ENCODE results near the gene DSCAM. TPM values are rescaled to one million over a fixed set of nuclear protein-coding genes. Genes with fewer than 3 reads are reported as not detected.
"Not testable (repeated sequence)": the region's sequence is repeated elsewhere in the genome, so short reads cannot be mapped to it uniquely, and the experiment has no call there.

The DSCAM gene
- total and polyA plus RNA-seq, 2 experiments from 2014 or later: 0.07 TPM; not detected in 1

DNA sequence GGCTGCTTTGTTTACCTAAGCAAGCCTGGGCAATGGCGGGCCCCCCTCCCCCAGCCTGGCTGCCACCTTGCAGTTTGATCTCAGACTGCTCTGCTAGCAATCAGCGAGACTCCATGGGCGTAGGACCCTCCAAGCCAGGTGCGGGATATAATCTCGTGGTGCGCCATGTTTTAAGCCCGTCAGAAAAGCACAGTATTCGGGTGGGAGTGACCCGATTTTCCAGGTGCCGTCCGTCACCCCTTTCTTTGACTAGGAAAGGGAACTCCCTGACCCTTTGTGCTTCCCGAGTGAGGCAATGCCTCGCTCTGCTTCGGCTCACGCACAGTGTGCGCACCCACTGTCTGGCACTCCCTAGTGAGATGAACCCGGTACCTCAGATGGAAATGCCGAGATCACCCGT, 818.6 kb downstream of the DSCAM start:
- H3K4me3 ChIP-seq; H3K27ac ChIP-seq (ENCODE audit: low read depth); H3K36me3 ChIP-seq (ENCODE audit: insufficient read depth); ATAC-seq; H3K4me1 ChIP-seq (ENCODE audit: insufficient read depth); H4K20me1 ChIP-seq (replicated peaks; ENCODE audit: insufficient read depth); H3K4me3 Mint-ChIP-seq; H3K27me3 ChIP-seq (ENCODE audit: insufficient read depth); H2AFZ ChIP-seq; H3K27ac Mint-ChIP-seq; H3K4me2 ChIP-seq; H3K79me2 ChIP-seq (replicated peaks; ENCODE audit: insufficient read depth); DNase-seq (ENCODE audit: low spot score); H3K9me2 ChIP-seq (ENCODE audit: insufficient read depth); H3F3A ChIP-seq (replicated peaks; ENCODE audit: low read depth): not testable (repeated sequence)
- peaks cover 23% of the 10 kb centered on the region for H3K36me3 Mint-ChIP-seq (ENCODE audit: low read depth)
- H3K27me3 Mint-ChIP-seq (ENCODE audit: insufficient read depth, low read depth, poor library complexity): peaks cover 11% of the 10 kb centered on the region
- H3K9me3 Mint-ChIP-seq: peaks cover 45% of the 10 kb centered on the region
- H3K4me1 Mint-ChIP-seq: peaks cover 16% of the 10 kb centered on the region

DNA sequence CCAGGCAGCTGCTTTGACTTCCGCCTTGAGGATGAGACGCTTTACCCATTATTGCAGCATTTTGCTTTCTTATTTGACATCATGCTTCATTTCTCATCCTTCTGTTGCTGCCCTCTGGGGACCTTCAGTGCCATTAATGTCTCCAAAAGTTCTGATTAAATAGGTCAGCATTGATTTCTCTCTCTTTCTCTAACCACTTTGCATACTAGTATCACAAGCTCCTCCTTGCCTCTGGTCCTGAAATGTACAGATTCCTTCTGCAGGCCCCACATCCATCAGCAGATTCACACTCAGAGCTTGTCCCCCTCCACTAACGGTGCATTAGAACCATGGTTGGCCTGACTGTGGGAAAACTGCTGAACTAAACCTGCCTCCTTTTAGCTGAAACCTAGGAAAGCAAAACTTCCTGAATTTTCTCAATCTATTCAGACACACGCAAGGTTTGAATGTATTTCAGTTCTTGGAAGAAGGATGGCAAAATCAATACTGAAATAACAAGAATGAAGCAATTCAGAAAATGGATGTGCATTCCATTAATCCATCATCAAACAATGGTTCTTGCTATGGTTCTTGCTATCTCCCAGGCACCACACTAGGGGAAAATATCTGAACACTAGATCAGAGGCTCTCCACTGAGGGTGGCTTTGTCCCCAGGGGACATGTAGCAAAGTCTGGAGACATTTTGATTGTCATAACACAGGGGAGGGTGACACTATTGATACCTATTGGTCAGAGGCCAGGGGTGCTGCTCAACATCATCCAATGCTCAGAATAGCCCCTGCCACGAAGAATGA, 825.2 kb downstream of the DSCAM start:
- H3F3A ChIP-seq (replicated peaks; ENCODE audit: low read depth): no peaks in the 10 kb centered on the region
- Mint-ChIP-seq H3K4me1 (no peaks in the 10 kb centered on the region), H3K36me3 (ENCODE audit: low read depth) (no peaks in the 10 kb centered on the region), H3K27ac (no peak overlapping the region), H3K27me3 (ENCODE audit: insufficient read depth, low read depth, poor library complexity) (no peaks in the 10 kb centered on the region), H3K4me3 (no peak overlapping the region), H3K9me3 (peaks cover 32% of the 10 kb centered on the region)
- H3K79me2 ChIP-seq (replicated peaks; ENCODE audit: insufficient read depth): no peaks in the 10 kb centered on the region
- H4K20me1 ChIP-seq (replicated peaks; ENCODE audit: insufficient read depth): no peaks in the 10 kb centered on the region
- H3K4me3 ChIP-seq: no peak overlapping the region
- no peaks in the 10 kb centered on the region for H3K27me3 ChIP-seq (ENCODE audit: insufficient read depth)
- DNase-seq (ENCODE audit: low spot score): no peak
- TF ChIP-seq ZNF114 (CRISPR knock-in tag; IDR thresholded peaks at IDR 0.05) (no peak), NANOG (IDR thresholded peaks at IDR 0.05; ENCODE audit: borderline replicate concordance) (no peak), POLR2AphosphoS5 (IDR thresholded peaks at IDR 0.05; ENCODE audit: low read depth) (no peak), EZH2 (IDR thresholded peaks at IDR 0.05; ENCODE audit: low read depth, unreplicated experiment) (no peak), EZH2phosphoT487 (IDR thresholded peaks at IDR 0.05; ENCODE audit: unreplicated experiment) (no peak), CREB1 (CRISPR knock-in tag; IDR thresholded peaks at IDR 0.05; ENCODE audit: low read depth) (no peak), STAT1 (IDR thresholded peaks at IDR 0.05; ENCODE audit: unreplicated experiment) (no peak)
- TF ChIP-seq, protein P1, sequence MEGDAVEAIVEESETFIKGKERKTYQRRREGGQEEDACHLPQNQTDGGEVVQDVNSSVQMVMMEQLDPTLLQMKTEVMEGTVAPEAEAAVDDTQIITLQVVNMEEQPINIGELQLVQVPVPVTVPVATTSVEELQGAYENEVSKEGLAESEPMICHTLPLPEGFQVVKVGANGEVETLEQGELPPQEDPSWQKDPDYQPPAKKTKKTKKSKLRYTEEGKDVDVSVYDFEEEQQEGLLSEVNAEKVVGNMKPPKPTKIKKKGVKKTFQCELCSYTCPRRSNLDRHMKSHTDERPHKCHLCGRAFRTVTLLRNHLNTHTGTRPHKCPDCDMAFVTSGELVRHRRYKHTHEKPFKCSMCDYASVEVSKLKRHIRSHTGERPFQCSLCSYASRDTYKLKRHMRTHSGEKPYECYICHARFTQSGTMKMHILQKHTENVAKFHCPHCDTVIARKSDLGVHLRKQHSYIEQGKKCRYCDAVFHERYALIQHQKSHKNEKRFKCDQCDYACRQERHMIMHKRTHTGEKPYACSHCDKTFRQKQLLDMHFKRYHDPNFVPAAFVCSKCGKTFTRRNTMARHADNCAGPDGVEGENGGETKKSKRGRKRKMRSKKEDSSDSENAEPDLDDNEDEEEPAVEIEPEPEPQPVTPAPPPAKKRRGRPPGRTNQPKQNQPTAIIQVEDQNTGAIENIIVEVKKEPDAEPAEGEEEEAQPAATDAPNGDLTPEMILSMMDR (conservative IDR thresholded peaks at IDR 0.05; ENCODE audit: low read depth in 2 of 2): no peak
- TF ChIP-seq, protein P2, sequence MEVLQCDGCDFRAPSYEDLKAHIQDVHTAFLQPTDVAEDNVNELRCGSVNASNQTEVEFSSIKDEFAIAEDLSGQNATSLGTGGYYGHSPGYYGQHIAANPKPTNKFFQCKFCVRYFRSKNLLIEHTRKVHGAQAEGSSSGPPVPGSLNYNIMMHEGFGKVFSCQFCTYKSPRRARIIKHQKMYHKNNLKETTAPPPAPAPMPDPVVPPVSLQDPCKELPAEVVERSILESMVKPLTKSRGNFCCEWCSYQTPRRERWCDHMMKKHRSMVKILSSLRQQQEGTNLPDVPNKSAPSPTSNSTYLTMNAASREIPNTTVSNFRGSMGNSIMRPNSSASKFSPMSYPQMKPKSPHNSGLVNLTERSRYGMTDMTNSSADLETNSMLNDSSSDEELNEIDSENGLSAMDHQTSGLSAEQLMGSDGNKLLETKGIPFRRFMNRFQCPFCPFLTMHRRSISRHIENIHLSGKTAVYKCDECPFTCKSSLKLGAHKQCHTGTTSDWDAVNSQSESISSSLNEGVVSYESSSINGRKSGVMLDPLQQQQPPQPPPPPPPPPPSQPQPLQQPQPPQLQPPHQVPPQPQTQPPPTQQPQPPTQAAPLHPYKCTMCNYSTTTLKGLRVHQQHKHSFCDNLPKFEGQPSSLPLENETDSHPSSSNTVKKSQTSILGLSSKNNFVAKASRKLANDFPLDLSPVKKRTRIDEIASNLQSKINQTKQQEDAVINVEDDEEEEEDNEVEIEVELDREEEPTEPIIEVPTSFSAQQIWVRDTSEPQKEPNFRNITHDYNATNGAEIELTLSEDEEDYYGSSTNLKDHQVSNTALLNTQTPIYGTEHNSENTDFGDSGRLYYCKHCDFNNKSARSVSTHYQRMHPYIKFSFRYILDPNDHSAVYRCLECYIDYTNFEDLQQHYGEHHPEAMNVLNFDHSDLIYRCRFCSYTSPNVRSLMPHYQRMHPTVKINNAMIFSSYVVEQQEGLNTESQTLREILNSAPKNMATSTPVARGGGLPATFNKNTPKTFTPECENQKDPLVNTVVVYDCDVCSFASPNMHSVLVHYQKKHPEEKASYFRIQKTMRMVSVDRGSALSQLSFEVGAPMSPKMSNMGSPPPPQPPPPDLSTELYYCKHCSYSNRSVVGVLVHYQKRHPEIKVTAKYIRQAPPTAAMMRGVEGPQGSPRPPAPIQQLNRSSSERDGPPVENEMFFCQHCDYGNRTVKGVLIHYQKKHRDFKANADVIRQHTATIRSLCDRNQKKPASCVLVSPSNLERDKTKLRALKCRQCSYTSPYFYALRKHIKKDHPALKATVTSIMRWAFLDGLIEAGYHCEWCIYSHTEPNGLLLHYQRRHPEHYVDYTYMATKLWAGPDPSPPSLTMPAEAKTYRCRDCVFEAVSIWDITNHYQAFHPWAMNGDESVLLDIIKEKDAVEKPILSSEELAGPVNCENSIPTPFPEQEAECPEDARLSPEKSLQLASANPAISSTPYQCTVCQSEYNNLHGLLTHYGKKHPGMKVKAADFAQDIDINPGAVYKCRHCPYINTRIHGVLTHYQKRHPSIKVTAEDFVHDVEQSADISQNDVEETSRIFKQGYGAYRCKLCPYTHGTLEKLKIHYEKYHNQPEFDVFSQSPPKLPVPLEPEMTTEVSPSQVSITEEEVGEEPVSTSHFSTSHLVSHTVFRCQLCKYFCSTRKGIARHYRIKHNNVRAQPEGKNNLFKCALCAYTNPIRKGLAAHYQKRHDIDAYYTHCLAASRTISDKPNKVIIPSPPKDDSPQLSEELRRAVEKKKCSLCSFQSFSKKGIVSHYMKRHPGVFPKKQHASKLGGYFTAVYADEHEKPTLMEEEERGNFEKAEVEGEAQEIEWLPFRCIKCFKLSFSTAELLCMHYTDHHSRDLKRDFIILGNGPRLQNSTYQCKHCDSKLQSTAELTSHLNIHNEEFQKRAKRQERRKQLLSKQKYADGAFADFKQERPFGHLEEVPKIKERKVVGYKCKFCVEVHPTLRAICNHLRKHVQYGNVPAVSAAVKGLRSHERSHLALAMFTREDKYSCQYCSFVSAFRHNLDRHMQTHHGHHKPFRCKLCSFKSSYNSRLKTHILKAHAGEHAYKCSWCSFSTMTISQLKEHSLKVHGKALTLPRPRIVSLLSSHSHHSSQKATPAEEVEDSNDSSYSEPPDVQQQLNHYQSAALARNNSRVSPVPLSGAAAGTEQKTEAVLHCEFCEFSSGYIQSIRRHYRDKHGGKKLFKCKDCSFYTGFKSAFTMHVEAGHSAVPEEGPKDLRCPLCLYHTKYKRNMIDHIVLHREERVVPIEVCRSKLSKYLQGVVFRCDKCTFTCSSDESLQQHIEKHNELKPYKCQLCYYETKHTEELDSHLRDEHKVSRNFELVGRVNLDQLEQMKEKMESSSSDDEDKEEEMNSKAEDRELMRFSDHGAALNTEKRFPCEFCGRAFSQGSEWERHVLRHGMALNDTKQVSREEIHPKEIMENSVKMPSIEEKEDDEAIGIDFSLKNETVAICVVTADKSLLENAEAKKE (CRISPR knock-in tag; IDR thresholded peaks at IDR 0.05): no peak
- H3K27ac ChIP-seq (ENCODE audit: low read depth): no peak overlapping the region
- H3K9me2 ChIP-seq (ENCODE audit: insufficient read depth): no peaks in the 10 kb centered on the region
- H3K4me1 ChIP-seq (ENCODE audit: insufficient read depth): no peaks in the 10 kb centered on the region
- H3K36me3 ChIP-seq (ENCODE audit: insufficient read depth): no peaks in the 10 kb centered on the region
- no peak overlapping the region for H3K4me2 ChIP-seq
- no peak overlapping the region for H2AFZ ChIP-seq
- no peak for ATAC-seq

All from GM23338 (cell line).